ENCODE measurements around the gene SGK1. TPM values are rescaled to one million over a fixed set of nuclear protein-coding genes. Genes with fewer than 3 reads are reported as not detected.

Gene SGK1
- total and polyA plus RNA-seq, 10 donors = 12.3 to 80.1 (median 51.4) TPM

DNA sequence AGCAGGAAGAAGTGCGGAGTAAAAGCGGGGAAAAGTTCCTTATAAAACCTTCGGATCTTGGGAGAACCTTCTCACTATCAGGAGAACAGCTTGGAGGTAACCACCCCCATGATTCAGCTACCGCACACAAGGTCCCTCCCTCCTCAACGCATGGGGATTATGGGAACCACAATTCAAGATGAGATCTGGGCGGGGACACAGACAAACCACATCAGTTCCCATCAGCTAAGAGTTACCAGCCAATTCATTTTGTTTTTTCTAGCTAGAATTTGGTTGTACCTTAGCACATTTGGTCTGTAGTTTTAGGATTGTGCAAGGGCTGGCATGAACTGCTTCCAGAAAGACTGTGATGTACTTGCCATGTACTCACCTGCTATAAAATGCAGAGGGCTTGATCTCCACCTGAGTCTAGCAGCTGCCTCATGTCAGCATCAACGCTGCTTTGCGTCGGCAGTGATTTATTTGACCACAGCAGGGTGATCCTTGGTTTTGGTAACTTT, 170.8 kb downstream of the SGK1 start:
- WGBS, 5 donors = 92 to 96% (median 94%) methylated on average over 9 of the region's 9 CpGs
- intact Hi-C loops (cut with DNase I; ENCODE audit: low total_unique reads) = no loop called here
- Histone ChIP-seq H3K27ac (no peak overlapping the region), H3K9me3 (no peaks in the 10 kb centered on the region), H3K4me1 (no peaks in the 10 kb centered on the region), H3K36me3 (no peaks in the 10 kb centered on the region), H3K4me3 (no peak overlapping the region), H3K27me3 (replicated peaks in 1 of 7) (no peaks in the 10 kb centered on the region)
- DNase-seq = no peak
- TF ChIP-seq, protein P1, sequence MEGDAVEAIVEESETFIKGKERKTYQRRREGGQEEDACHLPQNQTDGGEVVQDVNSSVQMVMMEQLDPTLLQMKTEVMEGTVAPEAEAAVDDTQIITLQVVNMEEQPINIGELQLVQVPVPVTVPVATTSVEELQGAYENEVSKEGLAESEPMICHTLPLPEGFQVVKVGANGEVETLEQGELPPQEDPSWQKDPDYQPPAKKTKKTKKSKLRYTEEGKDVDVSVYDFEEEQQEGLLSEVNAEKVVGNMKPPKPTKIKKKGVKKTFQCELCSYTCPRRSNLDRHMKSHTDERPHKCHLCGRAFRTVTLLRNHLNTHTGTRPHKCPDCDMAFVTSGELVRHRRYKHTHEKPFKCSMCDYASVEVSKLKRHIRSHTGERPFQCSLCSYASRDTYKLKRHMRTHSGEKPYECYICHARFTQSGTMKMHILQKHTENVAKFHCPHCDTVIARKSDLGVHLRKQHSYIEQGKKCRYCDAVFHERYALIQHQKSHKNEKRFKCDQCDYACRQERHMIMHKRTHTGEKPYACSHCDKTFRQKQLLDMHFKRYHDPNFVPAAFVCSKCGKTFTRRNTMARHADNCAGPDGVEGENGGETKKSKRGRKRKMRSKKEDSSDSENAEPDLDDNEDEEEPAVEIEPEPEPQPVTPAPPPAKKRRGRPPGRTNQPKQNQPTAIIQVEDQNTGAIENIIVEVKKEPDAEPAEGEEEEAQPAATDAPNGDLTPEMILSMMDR (IDR thresholded peaks at IDR 0.05 in 8 of 11, conservative IDR thresholded peaks at IDR 0.05 in 3 of 11) = no peak
- TF ChIP-seq POLR2AphosphoS5 (IDR thresholded peaks at IDR 0.05) = no peak
- TF ChIP-seq POLR2A (IDR thresholded peaks at IDR 0.05) = no peak

DNA sequence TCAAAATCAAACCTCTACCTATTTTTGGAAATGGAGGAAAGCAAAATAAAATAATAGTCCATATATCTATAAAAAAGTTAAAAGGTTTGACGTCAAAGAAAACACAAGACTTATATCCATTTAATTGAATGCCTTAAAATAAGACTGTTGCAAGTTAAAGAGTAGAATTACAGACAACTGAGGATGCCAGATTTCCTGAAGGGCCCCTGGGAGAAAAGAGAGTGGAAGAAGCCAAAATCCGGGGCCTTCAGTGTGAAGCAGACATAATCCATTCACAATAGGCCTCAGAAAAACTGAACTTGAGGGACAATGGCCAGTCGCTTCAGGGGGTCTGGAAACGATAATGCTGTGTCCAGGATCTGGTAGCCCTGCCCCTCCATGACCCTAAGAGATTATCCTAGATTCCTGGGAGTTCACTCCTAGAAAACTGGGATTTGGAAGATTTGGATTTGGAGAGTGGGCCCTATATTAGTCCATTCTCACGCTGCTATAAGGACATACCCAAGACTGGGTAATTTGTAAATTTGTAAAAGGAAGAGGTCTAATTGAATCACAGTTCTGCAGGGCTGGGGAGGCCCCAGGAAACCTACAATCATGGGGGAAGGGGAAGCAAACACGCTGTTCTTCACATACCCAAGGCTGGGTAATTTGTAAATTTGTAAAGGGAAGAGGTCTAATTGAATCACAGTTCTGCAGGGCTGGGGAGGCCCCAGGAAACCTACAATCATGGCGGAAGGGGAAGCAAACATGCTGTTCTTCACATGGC, 171.5 kb downstream of the SGK1 start:
- TF ChIP-seq, protein P1 (IDR thresholded peaks at IDR 0.05 in 8 of 11, conservative IDR thresholded peaks at IDR 0.05 in 3 of 11) = no peak
- TF ChIP-seq POLR2AphosphoS5 (IDR thresholded peaks at IDR 0.05) (no peak), POLR2A (IDR thresholded peaks at IDR 0.05) (no peak)
- no peaks in the 10 kb centered on the region for H3K4me1 ChIP-seq
- H3K27me3 ChIP-seq (replicated peaks in 1 of 7) = no peaks in the 10 kb centered on the region
- 74 to 84% (median 78%) methylated on average over 7 of the region's 7 CpGs for WGBS, 5 donors
- no peaks in the 10 kb centered on the region for H3K36me3 ChIP-seq
- H3K4me3 ChIP-seq = no peak overlapping the region
- no peak overlapping the region for H3K27ac ChIP-seq
- no peaks in the 10 kb centered on the region for H3K9me3 ChIP-seq
- DNase-seq = no peak
- intact Hi-C loops (cut with DNase I; ENCODE audit: low total_unique reads) = no loop called here

DNA sequence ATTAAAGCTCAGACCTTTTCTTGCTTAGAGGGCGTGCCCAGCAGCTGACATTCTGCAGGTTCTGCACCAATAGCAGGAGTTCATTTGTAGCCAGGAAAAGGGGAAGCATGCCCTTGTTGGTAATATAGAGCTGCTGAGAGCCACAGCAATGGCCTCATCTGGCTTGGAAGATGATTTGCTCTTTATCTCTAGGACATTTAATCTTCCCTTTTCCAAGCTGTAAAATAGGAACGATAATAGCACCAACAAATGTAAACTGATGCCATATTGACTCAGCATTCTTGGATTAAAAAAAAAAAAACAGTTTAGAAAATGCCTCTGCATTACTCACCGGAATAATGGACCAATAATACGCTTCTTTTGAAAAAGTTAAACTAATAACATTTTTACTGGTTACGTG, 172.1 kb downstream of the SGK1 start:
- Histone ChIP-seq H3K4me3 (no peak overlapping the region), H3K27me3 (replicated peaks in 1 of 7) (no peaks in the 10 kb centered on the region), H3K27ac (no peak overlapping the region), H3K4me1 (no peaks in the 10 kb centered on the region), H3K9me3 (no peaks in the 10 kb centered on the region), H3K36me3 (no peaks in the 10 kb centered on the region)
- TF ChIP-seq, protein P1 (IDR thresholded peaks at IDR 0.05 in 8 of 11, conservative IDR thresholded peaks at IDR 0.05 in 3 of 11) = no peak
- TF ChIP-seq POLR2AphosphoS5 (IDR thresholded peaks at IDR 0.05) (no peak), POLR2A (IDR thresholded peaks at IDR 0.05) (no peak)
- 79 to 88% (median 84%) methylated on average over 5 of the region's 5 CpGs for WGBS, 5 donors
- intact Hi-C loops (cut with DNase I; ENCODE audit: low total_unique reads) = no loop called here
- DNase-seq = no peak

DNA sequence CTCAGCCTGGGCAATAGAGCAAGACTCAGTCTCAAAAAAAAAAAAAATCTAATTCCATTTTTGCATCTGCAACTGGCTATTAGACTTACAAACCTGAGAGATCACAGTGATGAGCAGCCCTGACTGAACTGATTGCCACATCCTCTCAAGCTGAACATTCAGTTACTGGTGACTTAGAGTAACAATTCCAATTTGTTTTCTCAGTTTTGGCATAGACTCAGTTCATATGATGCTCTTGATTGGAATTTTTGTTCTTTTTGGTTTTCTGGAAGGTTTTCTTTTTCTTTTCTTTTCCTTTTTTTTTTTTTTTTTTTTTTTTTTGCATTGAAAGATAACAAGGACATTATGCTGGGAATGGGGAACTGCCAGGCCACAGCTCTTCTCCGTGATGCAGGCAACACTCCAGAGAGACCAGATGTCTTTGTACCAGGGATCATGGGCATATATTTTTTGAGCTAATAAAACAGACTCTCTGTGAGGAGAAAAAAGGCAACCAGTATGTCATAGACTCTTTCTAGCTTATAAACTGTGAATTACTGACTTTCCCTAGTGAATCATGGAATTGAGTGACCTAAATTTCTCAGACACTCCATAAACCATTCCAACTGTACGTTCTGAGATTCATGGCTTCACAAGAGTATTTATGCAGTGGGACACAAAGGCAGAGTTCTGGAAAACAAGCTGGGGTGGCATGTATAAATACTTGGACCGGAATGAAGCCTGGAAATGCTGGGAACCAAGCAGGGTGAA, 179.5 kb downstream of the SGK1 start:
- Histone ChIP-seq H3K4me1 (no peaks in the 10 kb centered on the region), H3K4me3 (no peak overlapping the region), H3K9me3 (no peaks in the 10 kb centered on the region), H3K27ac (no peak overlapping the region), H3K36me3 (no peaks in the 10 kb centered on the region), H3K27me3 (replicated peaks in 1 of 7) (no peaks in the 10 kb centered on the region)
- TF ChIP-seq, protein P1 (IDR thresholded peaks at IDR 0.05 in 8 of 11, conservative IDR thresholded peaks at IDR 0.05 in 3 of 11) = no peak
- no peak for TF ChIP-seq POLR2AphosphoS5 (IDR thresholded peaks at IDR 0.05)
- no peak for TF ChIP-seq POLR2A (IDR thresholded peaks at IDR 0.05)
- DNase-seq = no peak
- intact Hi-C loops (cut with DNase I; ENCODE audit: low total_unique reads) = no loop called here
- 73 to 88% (median 82%) methylated on average over 3 of the region's 3 CpGs for WGBS, 5 donors
